Adrenal gland (tissue), 5 donors: Measurements from ENCODE around the gene FCHSD2.

Experiments used
- CTCF ChIP-seq, 6 experiments: fragments of 450-650 bp in 4 of 6; fragments of 200-600 bp in 2 of 6; sonication (generic) in 1 of 6; IDR thresholded peaks; 1 replicate in 5 of 6; 2 replicates in 1 of 6; pipeline versions ENCODE4 v1.5.1 to v1.8.0; 2016 to 2021; ENCODE audit warnings: antibody characterized with exemption in 6 of 6, mild to moderate bottlenecking in 2 of 6, moderate library complexity in 1 of 6
- POLR2A ChIP-seq, 2 donors: fragments of 450-650 bp; IDR thresholded peaks; one replicate each; pipeline ENCODE4 v1.6.1; 2017; ENCODE audit warnings: antibody characterized with exemption in 2 of 2, mild to moderate bottlenecking in 2 of 2, moderate library complexity in 1 of 2
- donor health status: DM: no; HTN: no; CAD: no.

DNA sequence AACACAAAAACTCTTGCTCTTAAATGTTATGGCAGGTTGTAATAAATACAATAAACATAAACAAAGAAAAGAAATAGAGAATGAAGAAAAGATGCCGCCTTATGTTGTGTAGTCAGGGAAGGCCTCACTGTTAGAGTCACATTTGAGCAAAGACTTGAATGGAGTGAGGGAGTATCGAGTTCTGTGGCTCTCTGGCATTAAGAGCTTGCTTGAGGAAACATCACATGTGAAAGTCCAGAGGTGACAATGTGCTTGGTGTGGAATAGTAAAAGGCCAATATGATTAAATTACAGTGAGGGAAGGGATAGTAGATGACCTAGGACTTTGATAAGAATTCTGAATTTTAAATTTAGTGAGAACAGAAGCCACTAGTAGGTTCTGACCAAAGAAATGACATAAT, 188.5 kb downstream of the FCHSD2 start:
- TF ChIP-seq CTCF (IDR thresholded peaks at IDR 0.05) (no peak), POLR2A (IDR thresholded peaks at IDR 0.05) (no peak)
